Fibroblast of skin of left biceps (primary cell): ENCODE results near the gene ZNF699.
"Not testable (repeated sequence)": the region's sequence is repeated elsewhere in the genome, so short reads cannot be mapped to it uniquely, and the experiment has no call there.

Source experiments
- DNase-seq, 2 experiments: peaks; one replicate each; pipeline ENCODE4 v3.0.0-alpha.2; 2013; ENCODE audit warnings: low read depth in 2 of 2

The ZNF699 gene

GRCh38 chr19:9289231-9289884 is 20.3 kb downstream of the ZNF699 start:
- DNase-seq = no peak

GRCh38 chr19:9283485-9283884 is 26.2 kb downstream of the ZNF699 start:
- DNase-seq = not testable (repeated sequence)

- no peak for DNase-seq
These were observed 58.4 kb downstream of the ZNF699 start for GRCh38 chr19:9251236-9251635.

GRCh38 chr19:9250630-9251029 is 59.0 kb downstream of the ZNF699 start, which contains the start of gene OR7E24:
OR7E24 (plus strand) TSS chr19:9250930; CDS start chr19:9251044, 114 bp downstream.
- no peak for DNase-seq
